IMR-90 (cell line): ENCODE data around the gene RIPOR3. TPM values are rescaled to one million over a fixed set of nuclear protein-coding genes. Genes with fewer than 3 reads are reported as not detected.
A peak's percentile ranks its signal among the peaks of the same experiment; 100 is the strongest.

Source experiments
- ATAC-seq: fragments of 200-7000 bp; cut with Tn5 transposase; 2 replicates; pipeline ENCODE4 v1.9.1; 2020; ENCODE audit warnings: low read depth, mild to moderate bottlenecking, moderate library complexity
- BruUV-seq: library from RNA; stranded (reverse); fragments of 400-500 nt; replicated peaks from 2 replicates; lab custom pipeline; 2021; lab: Mats Ljungman, UMichigan
- CTCF ChIA-PET: fragments of 300-600 bp; formaldehyde crosslinking; extraction: SDS; loops from one replicate; lab custom pipeline; 2021; ENCODE audit warnings: antibody characterized with exemption; lab: Yijun Ruan, JAX
- POLR2A ChIA-PET: fragments of 300-600 bp; sonication (Branson Sonifier 250); formaldehyde crosslinking; loops from one replicate; lab custom pipeline; 2022; ENCODE audit warnings: antibody characterized with exemption; ENCODE audit not compliant: unreplicated experiment; lab: Charles Lee
- DNase-seq: peaks from one replicate; pipeline ENCODE4 v3.0.0; 2013
- H2AFZ ChIP-seq: replicated peaks from 2 replicates; pipeline ENCODE3; 2013; ENCODE audit warnings: low read length, mild to moderate bottlenecking; ENCODE audit not compliant: poor library complexity
- H2AK5ac ChIP-seq: 2 replicates; pipeline ENCODE4 v1.6.1; 2013; ENCODE audit warnings: low read depth, low read length, inconsistent platforms
- H2AK9ac ChIP-seq: replicated peaks from 2 replicates; pipeline ENCODE3; 2013; ENCODE audit warnings: mild to moderate bottlenecking, low read depth, low read length, moderate library complexity; ENCODE audit not compliant: poor library complexity
- H2BK120ac ChIP-seq: 2 replicates; pipeline ENCODE4 v1.6.1; 2013; ENCODE audit warnings: low read depth, low read length, inconsistent platforms
- H2BK15ac ChIP-seq: 3 replicates; pipeline ENCODE4 v1.6.1; 2013; ENCODE audit warnings: low read depth, low read length, inconsistent platforms
- H2BK20ac ChIP-seq: 2 replicates; pipeline ENCODE4 v1.6.1; 2013; ENCODE audit warnings: low read depth, mild to moderate bottlenecking, inconsistent platforms, low read length, moderate library complexity
- H2BK5ac ChIP-seq: 2 replicates; pipeline ENCODE4 v1.6.1; 2013; ENCODE audit warnings: mild to moderate bottlenecking, low read depth, low read length, inconsistent platforms; ENCODE audit not compliant: poor library complexity, severe bottlenecking
- H3K14ac ChIP-seq: replicated peaks from 2 replicates; pipeline ENCODE4 v1.6.1; 2013; ENCODE audit warnings: low read depth, low read length, inconsistent platforms
- H3K18ac ChIP-seq: 2 replicates; pipeline ENCODE4 v1.6.1; 2013; ENCODE audit warnings: low read depth, low read length, control low read depth
- H3K23ac ChIP-seq: 2 replicates; pipeline ENCODE4 v1.6.1; 2013; ENCODE audit warnings: low read depth, low read length, inconsistent platforms
- H3K27ac ChIP-seq: 2 replicates; pipeline ENCODE4 v1.5.1; 2013; ENCODE audit warnings: mild to moderate bottlenecking, control low read depth, low read length; ENCODE audit not compliant: insufficient read depth
- H3K27me3 ChIP-seq: 2 replicates; pipeline ENCODE4 v1.6.1; 2013; ENCODE audit warnings: low read length; ENCODE audit not compliant: control insufficient read depth, insufficient read depth
- H3K36me3 ChIP-seq: 2 replicates; pipeline ENCODE4 v1.6.1; 2013; ENCODE audit warnings: low read length, mixed read lengths; ENCODE audit not compliant: control insufficient read depth, insufficient read depth
- H3K4ac ChIP-seq: 2 replicates; pipeline ENCODE4 v1.6.1; 2013; ENCODE audit warnings: low read depth, low read length, inconsistent platforms
- H3K4me1 ChIP-seq: 2 replicates; pipeline ENCODE4 v1.6.1; 2013; ENCODE audit warnings: low read length, mixed read lengths; ENCODE audit not compliant: control insufficient read depth, insufficient read depth
- H3K4me2 ChIP-seq: 2 replicates; pipeline ENCODE4 v1.6.1; 2013; ENCODE audit warnings: low read depth, mild to moderate bottlenecking, control low read depth, low read length, moderate library complexity
- H3K4me3 ChIP-seq: 2 replicates; pipeline ENCODE4 v1.5.1; 2013; ENCODE audit warnings: low read depth, mild to moderate bottlenecking, control low read depth, low read length, moderate library complexity; ENCODE audit not compliant: insufficient read depth
- H3K56ac ChIP-seq: 2 replicates; pipeline ENCODE4 v1.6.1; 2013; ENCODE audit warnings: low read length, inconsistent platforms; ENCODE audit not compliant: insufficient read depth; ENCODE audit errors: extremely low read depth
- H3K79me1 ChIP-seq, 2 experiments: 2 replicates each; pipeline ENCODE4 v1.6.1; 2013; ENCODE audit warnings: low read length in 2 of 2, inconsistent platforms in 1 of 2, low read depth in 1 of 2
- H3K9ac ChIP-seq: 2 replicates; pipeline ENCODE4 v1.6.1; 2013; ENCODE audit warnings: low read depth, low read length, control low read depth
- H3K9me1 ChIP-seq: 2 replicates; pipeline ENCODE4 v1.6.1; 2013; ENCODE audit warnings: low read length, inconsistent platforms; ENCODE audit not compliant: insufficient read depth
- H3K9me3 ChIP-seq: 2 replicates; pipeline ENCODE4 v1.6.1; 2013; ENCODE audit warnings: low read length; ENCODE audit not compliant: control insufficient read depth, insufficient read depth
- H4K20me1 ChIP-seq: 2 replicates; pipeline ENCODE4 v1.6.1; 2013; ENCODE audit warnings: low read length, inconsistent platforms; ENCODE audit not compliant: insufficient read depth
- H4K5ac ChIP-seq: 2 replicates; pipeline ENCODE4 v1.6.1; 2013; ENCODE audit warnings: mild to moderate bottlenecking, low read depth, low read length, control low read depth
- H4K8ac ChIP-seq, 2 experiments: 2 replicates each; pipeline ENCODE4 v1.6.1; 2013; ENCODE audit warnings: low read depth in 2 of 2, low read length in 2 of 2, control low read depth in 1 of 2, inconsistent platforms in 1 of 2
- H4K91ac ChIP-seq: 2 replicates; pipeline ENCODE4 v1.6.1; 2013; ENCODE audit warnings: low read depth, low read length, inconsistent platforms; ENCODE audit not compliant: insufficient read depth
- CEBPB ChIP-seq: IDR thresholded peaks from 2 replicates; pipeline ENCODE4 v1.6.1; 2012; ENCODE audit warnings: low read depth, low read length, improper control_type of control experiment
- MAZ ChIP-seq: IDR thresholded peaks from 2 replicates; pipeline ENCODE4 v1.6.1; 2012; ENCODE audit warnings: low read depth, mild to moderate bottlenecking, low read length, improper control_type of control experiment, moderate library complexity, borderline replicate concordance
- WGBS, 2 experiments: methylation state at CpG; one replicate each; pipeline versions ENCODE4 v1.1.5 to v1.1.7; 2013; ENCODE audit warnings: missing lambda C conversion rate in 2 of 2; ENCODE audit not compliant: insufficient read length in 1 of 2; ENCODE audit errors: extremely low coverage in 2 of 2; 5-methylcytosine and 5-hydroxymethylcytosine counted together
- dilution Hi-C: fragments of 300-500 bp; cut with HindIII; formaldehyde crosslinking; loops from one replicate; pipeline ENCODE4 v1.14.3; 2018; ENCODE audit warnings: low sequenced_read_pairs; ENCODE audit not compliant: unreplicated experiment
- in situ Hi-C: fragments of 300-500 bp; cut with MboI; formaldehyde crosslinking; loops from 3 replicates; pipeline ENCODE4 v1.14.3; 2019; ENCODE audit warnings: low sequenced_read_pairs, inconsistent platforms, mixed read lengths
- intact Hi-C: fragments of 100-400 bp; cut with micrococcal nuclease; formaldehyde crosslinking; loops from 2 replicates; pipeline ENCODE4 v1.10.0; 2022
- polyA plus RNA-seq, 3 experiments: library from polyadenylated mRNA; depleted of rRNA; stranded (reverse); fragments of >200 nt; gene quantifications; 2 replicates each; pipeline ENCODE4 v1.2.3, GENCODE V29; 2012; ENCODE audit warnings: low replicate concordance in 1 of 3
- total RNA-seq: library from RNA; depleted of rRNA; stranded (reverse); fragments of >200 nt; gene quantifications from 2 replicates; pipeline ENCODE4 v1.2.3, GENCODE V29; 2012

RIPOR3 gene
- total and polyA plus RNA-seq, 2 of the 4 experiments (the other 2 are of a cell fraction): 0.54 to 1.7 TPM

- H2BK5ac ChIP-seq: no peak overlapping the region
- no peak overlapping the region for H2AFZ ChIP-seq
- no peak overlapping the region for H3K4me3 ChIP-seq
- POLR2A ChIA-PET: no interaction called here
- DNase-seq (peak; percentile 87), ATAC-seq (peak; percentile 83)
- H3K36me3 ChIP-seq: no peaks in the 10 kb centered on the region
- H3K27me3 ChIP-seq: no peaks in the 10 kb centered on the region
- H4K91ac ChIP-seq: no peak overlapping the region
- H2BK120ac ChIP-seq: no peak overlapping the region; the same call in 1 of the 2 replicates
- peaks cover 2% of the 10 kb centered on the region for H3K4me1 ChIP-seq
- 0 out of 2 replicates have a peak overlapping the region, but pooled peaks have one; percentile 7 for H3K14ac ChIP-seq
- BruUV-seq: no TSS peak
- no peak overlapping the region for H2AK9ac ChIP-seq
- H3K27ac ChIP-seq: no peak overlapping the region
- intact Hi-C loops (loop anchor here (5.0 kb wide), 1 partner anchor 58 kb away; no protein-coding TSS in a partner anchor), dilution Hi-C loops (no loop called here), in situ Hi-C loops (no loop called here)
- peak; percentile 72 for TF ChIP-seq CEBPB
- TF ChIP-seq MAZ: no peak
- H3K56ac ChIP-seq: no peak overlapping the region
- H4K5ac ChIP-seq: no peak overlapping the region
- no peak overlapping the region for H4K8ac ChIP-seq
- H3K4ac ChIP-seq: no peak overlapping the region
- no peak overlapping the region for H3K18ac ChIP-seq
- CTCF ChIA-PET: interaction anchor here (0.7 kb wide), 1 partner anchor 74 kb away, joined by 5 read pairs; no protein-coding TSS in a partner anchor
- H2AK5ac ChIP-seq: no peak overlapping the region
- no peaks in the 10 kb centered on the region for H3K79me1 ChIP-seq
- H3K4me2 ChIP-seq: no peak overlapping the region
- H3K23ac ChIP-seq: no peak overlapping the region
- WGBS, 2 experiments: no CpG with 5 or more reads among the region's 1 CpG
- no peak overlapping the region for H2BK20ac ChIP-seq
- H2BK15ac ChIP-seq: no peak overlapping the region
- H3K9me1 ChIP-seq: peaks cover 8% of the 10 kb centered on the region; the same call in 1 of the 2 replicates
- H3K9ac ChIP-seq: no peak overlapping the region
- H3K9me3 ChIP-seq: no peaks in the 10 kb centered on the region
- H4K20me1 ChIP-seq: no peaks in the 10 kb centered on the region
Observed at GRCh38 chr20:50704971-50705370, 13.6 kb upstream of the RIPOR3 start.
